Measurements from ENCODE around the gene CACNA1C.

DNA sequence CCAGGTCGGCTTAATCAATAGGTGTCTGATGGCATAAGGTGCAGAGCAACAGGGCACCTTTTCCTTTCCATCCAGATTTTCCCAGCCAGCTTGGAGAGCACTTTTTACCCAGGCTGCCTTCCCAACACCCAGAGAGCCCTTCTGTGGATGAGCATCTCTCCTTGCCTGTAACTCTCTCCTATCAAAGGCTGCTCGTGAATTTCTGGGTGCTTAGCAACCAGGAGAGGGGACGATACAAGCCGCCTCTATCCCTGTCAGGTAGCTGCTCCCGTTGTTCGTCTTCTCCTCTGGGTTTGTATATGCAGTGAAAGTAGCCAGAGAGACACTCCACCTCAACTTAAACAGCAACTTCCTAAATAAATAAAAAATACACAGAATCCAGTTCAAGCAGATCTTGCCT lies 124.2 kb downstream of the CACNA1C start:
- TF ChIP-seq, protein P1, sequence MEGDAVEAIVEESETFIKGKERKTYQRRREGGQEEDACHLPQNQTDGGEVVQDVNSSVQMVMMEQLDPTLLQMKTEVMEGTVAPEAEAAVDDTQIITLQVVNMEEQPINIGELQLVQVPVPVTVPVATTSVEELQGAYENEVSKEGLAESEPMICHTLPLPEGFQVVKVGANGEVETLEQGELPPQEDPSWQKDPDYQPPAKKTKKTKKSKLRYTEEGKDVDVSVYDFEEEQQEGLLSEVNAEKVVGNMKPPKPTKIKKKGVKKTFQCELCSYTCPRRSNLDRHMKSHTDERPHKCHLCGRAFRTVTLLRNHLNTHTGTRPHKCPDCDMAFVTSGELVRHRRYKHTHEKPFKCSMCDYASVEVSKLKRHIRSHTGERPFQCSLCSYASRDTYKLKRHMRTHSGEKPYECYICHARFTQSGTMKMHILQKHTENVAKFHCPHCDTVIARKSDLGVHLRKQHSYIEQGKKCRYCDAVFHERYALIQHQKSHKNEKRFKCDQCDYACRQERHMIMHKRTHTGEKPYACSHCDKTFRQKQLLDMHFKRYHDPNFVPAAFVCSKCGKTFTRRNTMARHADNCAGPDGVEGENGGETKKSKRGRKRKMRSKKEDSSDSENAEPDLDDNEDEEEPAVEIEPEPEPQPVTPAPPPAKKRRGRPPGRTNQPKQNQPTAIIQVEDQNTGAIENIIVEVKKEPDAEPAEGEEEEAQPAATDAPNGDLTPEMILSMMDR (IDR thresholded peaks at IDR 0.05) = no peak
- TF ChIP-seq POLR2A (IDR thresholded peaks at IDR 0.05) (no peak), EP300 (IDR thresholded peaks at IDR 0.05) (no peak)

All from tibial nerve (tissue), 4 donors.